ENCODE measurements around the gene HACE1. TPM values are rescaled to one million over a fixed set of nuclear protein-coding genes. Genes with fewer than 3 reads are reported as not detected.

HACE1 gene
- total RNA-seq, 1 donor = 18.3 TPM

GRCh38 chr6:104887350-104887749, 27.6 kb upstream of the HACE1 start:
- DNase-seq (ENCODE audit: low read depth) = peak; percentile 38
- TF ChIP-seq CTCF (IDR thresholded peaks at IDR 0.05; ENCODE audit: insufficient read depth, low read length) = no peak
- no peak overlapping the region for H3K4me3 ChIP-seq (ENCODE audit: low read depth, low read length)

GRCh38 chr6:104885518-104886043, 25.9 kb upstream of the HACE1 start:
- no peak for TF ChIP-seq CTCF (IDR thresholded peaks at IDR 0.05; ENCODE audit: insufficient read depth, low read length)
- no peak overlapping the region for H3K4me3 ChIP-seq (ENCODE audit: low read depth, low read length)
- no peak for DNase-seq (ENCODE audit: low read depth)

- no peak for DNase-seq (ENCODE audit: low read depth)
- H3K4me3 ChIP-seq (ENCODE audit: low read depth, low read length) = no peak overlapping the region
Observed at GRCh38 chr6:104884867-104885517, 25.3 kb upstream of the HACE1 start.

GRCh38 chr6:104881964-104882668, 22.4 kb upstream of the HACE1 start:
- no peak overlapping the region for H3K4me3 ChIP-seq (ENCODE audit: low read depth, low read length)
- no peak for TF ChIP-seq CTCF (IDR thresholded peaks at IDR 0.05; ENCODE audit: insufficient read depth, low read length)
- DNase-seq (ENCODE audit: low read depth) = no peak

More at GRCh38 chr6:104884867-104885517, 25.3 kb upstream of the HACE1 start:
- no peak for TF ChIP-seq CTCF (IDR thresholded peaks at IDR 0.05; ENCODE audit: insufficient read depth, low read length)

- no peak overlapping the region for H3K4me3 ChIP-seq (ENCODE audit: low read depth, low read length)
- DNase-seq (ENCODE audit: low read depth) = no peak
- TF ChIP-seq CTCF (IDR thresholded peaks at IDR 0.05; ENCODE audit: insufficient read depth, low read length) = no peak
Observed at GRCh38 chr6:104862456-104862855, 2.7 kb upstream of the HACE1 start.

- no peak for DNase-seq (ENCODE audit: low read depth)
- peak overlapping the region; percentile 85 for H3K4me3 ChIP-seq (ENCODE audit: low read depth, low read length)
Observed at GRCh38 chr6:104860221-104860620, 502 bp upstream of the HACE1 start.

More at GRCh38 chr6:104860221-104860620, 502 bp upstream of the HACE1 start:
- TF ChIP-seq CTCF (IDR thresholded peaks at IDR 0.05; ENCODE audit: insufficient read depth, low read length) = no peak
